Neural progenitor cell (in vitro differentiated cells): ENCODE results near the gene NIPAL1. TPM values are rescaled to one million over a fixed set of nuclear protein-coding genes. Genes with fewer than 3 reads are reported as not detected.
A peak's percentile ranks its signal among the peaks of the same experiment; 100 is the strongest.
"Not testable (repeated sequence)": the region's sequence is repeated elsewhere in the genome, so short reads cannot be mapped to it uniquely, and the experiment has no call there.

Source experiments
- DNase-seq: peaks from one replicate; pipeline ENCODE4 v3.0.0-alpha.2; 2016; ENCODE audit warnings: low spot score
- H2AFZ ChIP-seq: fragments of 200-600 bp; sonication (generic); replicated peaks from 2 replicates; pipeline ENCODE4 v1.6.1; 2016; ENCODE audit warnings: antibody characterized with exemption
- H3F3A ChIP-seq: fragments of 200-600 bp; sonication (generic); 2 replicates; pipeline ENCODE4 v1.6.1; 2016; ENCODE audit warnings: antibody characterized with exemption, low read depth
- H3K27ac ChIP-seq: fragments of 200-600 bp; sonication (generic); 2 replicates; pipeline ENCODE4 v1.5.1; 2016; ENCODE audit warnings: mild to moderate bottlenecking
- H3K27me3 ChIP-seq: fragments of 200-600 bp; sonication (generic); 2 replicates; pipeline ENCODE4 v1.6.1; 2016; ENCODE audit warnings: mild to moderate bottlenecking, moderate library complexity
- H3K36me3 ChIP-seq: fragments of 200-600 bp; sonication (generic); 2 replicates; pipeline ENCODE4 v1.5.1; 2016
- H3K4me1 ChIP-seq: fragments of 200-600 bp; sonication (generic); 2 replicates; pipeline ENCODE4 v1.6.1; 2016; ENCODE audit warnings: mixed run types
- H3K4me2 ChIP-seq: fragments of 200-600 bp; sonication (generic); 2 replicates; pipeline ENCODE4 v1.6.1; 2016
- H3K4me3 ChIP-seq: fragments of 200-600 bp; sonication (generic); 2 replicates; pipeline ENCODE4 v1.5.1; 2016
- H3K79me2 ChIP-seq: fragments of 200-600 bp; sonication (generic); 2 replicates; pipeline ENCODE4 v1.6.1; 2016; ENCODE audit warnings: low read depth
- H3K9ac ChIP-seq: fragments of 200-600 bp; sonication (generic); 2 replicates; pipeline ENCODE4 v1.6.1; 2016
- H3K9me3 ChIP-seq: fragments of 200-600 bp; sonication (generic); 2 replicates; pipeline ENCODE4 v1.5.1; 2016; ENCODE audit warnings: low read depth
- H4K20me1 ChIP-seq: fragments of 200-600 bp; sonication (generic); 2 replicates; pipeline ENCODE4 v1.6.1; 2016; ENCODE audit warnings: low read depth
- H3K27ac Mint-ChIP-seq: 3 replicates; pipeline ENCODE4 v1.8.0; 2021; ENCODE audit warnings: mixed read lengths
- H3K27me3 Mint-ChIP-seq: 2 replicates; pipeline ENCODE4 v1.8.0; 2022; ENCODE audit warnings: low read depth, mild to moderate bottlenecking, inconsistent platforms, moderate library complexity, mixed read lengths; ENCODE audit not compliant: insufficient read depth
- H3K36me3 Mint-ChIP-seq: 3 replicates; pipeline ENCODE4 v1.8.0; 2021; ENCODE audit warnings: mixed read lengths
- H3K4me1 Mint-ChIP-seq: 3 replicates; pipeline ENCODE4 v1.8.0; 2021; ENCODE audit warnings: mixed read lengths
- H3K4me3 Mint-ChIP-seq: 3 replicates; pipeline ENCODE4 v1.8.0; 2021; ENCODE audit warnings: mild to moderate bottlenecking, moderate library complexity, mixed read lengths
- H3K9me3 Mint-ChIP-seq: 3 replicates; pipeline ENCODE4 v1.8.0; 2020; ENCODE audit warnings: mixed read lengths
- CTCF ChIP-seq: fragments of 200-600 bp; sonication (generic); IDR thresholded peaks from 2 replicates; pipeline ENCODE4 v1.5.1; 2017; ENCODE audit warnings: antibody characterized with exemption, mild to moderate bottlenecking
- EZH2 ChIP-seq: fragments of 200-600 bp; sonication (generic); IDR thresholded peaks from 2 replicates; pipeline ENCODE4 v1.6.1; 2017; ENCODE audit warnings: antibody characterized with exemption, mild to moderate bottlenecking, moderate library complexity
- EZH2phosphoT487 ChIP-seq: fragments of 200-600 bp; sonication (generic); IDR thresholded peaks from 2 replicates; pipeline ENCODE4 v1.6.1; 2017; ENCODE audit warnings: antibody characterized with exemption
- total RNA-seq: library from RNA; depleted of rRNA; stranded (reverse); fragments of >200 nt; gene quantifications from 2 replicates; pipeline ENCODE4 v1.2.3, GENCODE V29; 2015; ENCODE audit warnings: low replicate concordance

The NIPAL1 gene
- total RNA-seq, 1 donor from 2014 or later = 1.2 TPM

DNA sequence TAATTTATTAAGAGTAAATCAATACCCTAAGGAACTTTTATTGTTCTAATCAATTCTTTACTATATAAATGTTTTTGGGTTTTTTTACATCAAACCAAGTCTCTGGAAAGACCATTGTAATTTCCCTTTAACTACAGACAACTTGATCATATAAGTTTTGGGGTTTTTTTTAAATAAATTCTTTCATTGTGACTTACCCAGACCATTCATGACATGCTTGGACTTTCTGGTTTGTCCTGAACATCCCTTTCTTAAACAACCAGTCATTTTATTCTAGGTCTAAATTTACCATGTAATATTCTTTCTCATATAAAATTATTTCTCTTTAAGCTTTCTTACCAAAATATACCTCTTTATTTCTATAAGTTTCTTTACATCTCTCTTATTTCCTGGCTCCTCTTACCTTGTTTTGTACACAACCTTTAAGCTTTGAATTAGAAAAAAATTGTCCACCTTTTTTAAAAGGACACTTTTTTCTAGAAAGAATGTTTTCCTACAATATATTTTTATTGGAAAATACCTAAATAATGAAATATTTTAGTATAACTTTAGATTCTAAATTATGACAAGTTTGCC is 8.5 kb upstream of the NIPAL1 start:
- Histone ChIP-seq H3K4me1 (no peaks in the 10 kb centered on the region), H3F3A (peaks cover 7% of the 10 kb centered on the region), H3K4me3 (no peak overlapping the region), H3K27me3 (no peaks in the 10 kb centered on the region), H2AFZ (no peak overlapping the region), H3K9ac (no peak overlapping the region), H3K9me3 (peaks cover 38% of the 10 kb centered on the region), H4K20me1 (no peaks in the 10 kb centered on the region), H3K4me2 (no peak overlapping the region), H3K36me3 (no peaks in the 10 kb centered on the region), H3K27ac (no peak overlapping the region), H3K79me2 (no peaks in the 10 kb centered on the region)
- TF ChIP-seq EZH2 (no peak), EZH2phosphoT487 (no peak), CTCF (no peak)
- Mint-ChIP-seq H3K4me3 (no peak overlapping the region), H3K9me3 (peaks cover 48% of the 10 kb centered on the region), H3K27ac (no peak overlapping the region), H3K36me3 (no peaks in the 10 kb centered on the region), H3K27me3 (no peaks in the 10 kb centered on the region), H3K4me1 (no peaks in the 10 kb centered on the region)
- peak; percentile 50 for DNase-seq

GRCh38 chr4:48010906-48011305 is 5.7 kb upstream of the NIPAL1 start:
- H3K9me3 ChIP-seq = peaks cover 32% of the 10 kb centered on the region
- Mint-ChIP-seq H3K27me3 (peaks cover 14% of the 10 kb centered on the region), H3K9me3 (peaks cover 43% of the 10 kb centered on the region)
- H3K9ac ChIP-seq, H3K4me1 ChIP-seq, H3K4me1 Mint-ChIP-seq, H2AFZ ChIP-seq, H3F3A ChIP-seq, H3K36me3 Mint-ChIP-seq, H3K27ac Mint-ChIP-seq, H3K36me3 ChIP-seq, H3K79me2 ChIP-seq, H4K20me1 ChIP-seq, H3K27ac ChIP-seq, H3K4me2 ChIP-seq, H3K27me3 ChIP-seq, H3K4me3 ChIP-seq, H3K4me3 Mint-ChIP-seq, DNase-seq: not testable (repeated sequence)

GRCh38 chr4:48011722-48012121 is 4.8 kb upstream of the NIPAL1 start:
- H3K4me1 Mint-ChIP-seq = peaks cover 2% of the 10 kb centered on the region

More at GRCh38 chr4:48011722-48012121, 4.8 kb upstream of the NIPAL1 start:
- H3K27ac Mint-ChIP-seq = no peak overlapping the region
- no peaks in the 10 kb centered on the region for H3K36me3 Mint-ChIP-seq
- no peaks in the 10 kb centered on the region for H3K36me3 ChIP-seq
- H4K20me1 ChIP-seq = no peaks in the 10 kb centered on the region
- H3K9me3 ChIP-seq = peaks cover 24% of the 10 kb centered on the region
- peaks cover 17% of the 10 kb centered on the region for H3K27me3 Mint-ChIP-seq
- no peak for DNase-seq
- no peak overlapping the region for H3K9ac ChIP-seq
- no peak overlapping the region for H2AFZ ChIP-seq
- no peak overlapping the region for H3K4me2 ChIP-seq
- no peaks in the 10 kb centered on the region for H3K4me1 ChIP-seq
- H3K79me2 ChIP-seq = no peaks in the 10 kb centered on the region
- no peak overlapping the region for H3K4me3 Mint-ChIP-seq
- no peak overlapping the region for H3K27ac ChIP-seq
- no peaks in the 10 kb centered on the region for H3K27me3 ChIP-seq
- peaks cover 9% of the 10 kb centered on the region for H3F3A ChIP-seq
- H3K4me3 ChIP-seq = no peak overlapping the region
- peaks cover 38% of the 10 kb centered on the region for H3K9me3 Mint-ChIP-seq
- no peak for TF ChIP-seq EZH2
- TF ChIP-seq CTCF = no peak
- no peak for TF ChIP-seq EZH2phosphoT487
